Keratinocyte (primary cell): ENCODE data around the gene CPNE7. TPM values are rescaled to one million over a fixed set of nuclear protein-coding genes. Genes with fewer than 3 reads are reported as not detected.

Source experiments
- DNase-seq: peaks from one replicate; pipeline ENCODE4 v3.0.0-alpha.2; 2011; ENCODE audit warnings: low read depth, missing footprints, low spot score
- FAIRE-seq: peaks from 2 replicates; lab custom pipeline; 2011; peaks lifted over from hg19 to GRCh38; lab: Jason Lieb, UNC
- H2AFZ ChIP-seq: 2 replicates; pipeline ENCODE4 v1.6.0; 2012; ENCODE audit warnings: low read length, control low read depth, inconsistent platforms; ENCODE audit not compliant: control insufficient read depth
- H3K27ac ChIP-seq: 2 replicates; pipeline ENCODE4 v1.5.1; 2011; ENCODE audit warnings: low read length; ENCODE audit not compliant: control insufficient read depth, insufficient read depth
- H3K27me3 ChIP-seq: 3 replicates; pipeline ENCODE4 v1.6.0; 2011; ENCODE audit warnings: low read length; ENCODE audit not compliant: control insufficient read depth, insufficient read depth; ENCODE audit errors: extremely low read depth
- H3K36me3 ChIP-seq, 2 experiments: 2 replicates in 1 of 2; 3 replicates in 1 of 2; pipeline ENCODE4 v1.5.1; 2011; ENCODE audit warnings: low read length in 2 of 2, mild to moderate bottlenecking in 1 of 2; ENCODE audit not compliant: control insufficient read depth in 2 of 2, insufficient read depth in 2 of 2; ENCODE audit errors: extremely low read depth in 1 of 2
- H3K4me1 ChIP-seq: 3 replicates; pipeline ENCODE4 v1.5.1; 2011; ENCODE audit warnings: low read length; ENCODE audit not compliant: control insufficient read depth, insufficient read depth; ENCODE audit errors: extremely low read depth
- H3K4me2 ChIP-seq: 3 replicates; pipeline ENCODE4 v1.6.0; 2011; ENCODE audit warnings: low read depth, low read length; ENCODE audit not compliant: control insufficient read depth, insufficient read depth; ENCODE audit errors: extremely low read depth
- H3K4me3 ChIP-seq, 3 experiments: fragments of 200-600 bp in 1 of 3; sonication (generic) in 1 of 3; 2 replicates in 2 of 3; 3 replicates in 1 of 3; pipeline ENCODE4 v1.5.1; 2011 to 2016; ENCODE audit warnings: low read length in 3 of 3, mild to moderate bottlenecking in 3 of 3, control low read depth in 2 of 3, inconsistent platforms in 1 of 3, low read depth in 1 of 3, mixed read lengths in 1 of 3, mixed run types in 1 of 3, moderate library complexity in 1 of 3; ENCODE audit not compliant: control insufficient read depth in 2 of 3, insufficient read depth in 2 of 3; ENCODE audit errors: extremely low read depth in 1 of 3
- H3K79me2 ChIP-seq: 2 replicates; pipeline ENCODE4 v1.6.0; 2012; ENCODE audit warnings: low read length; ENCODE audit not compliant: control insufficient read depth, insufficient read depth
- H3K9ac ChIP-seq: 3 replicates; pipeline ENCODE4 v1.6.0; 2011; ENCODE audit warnings: low read length; ENCODE audit not compliant: control insufficient read depth, insufficient read depth; ENCODE audit errors: extremely low read depth
- H3K9me1 ChIP-seq: 3 replicates; pipeline ENCODE4 v1.6.0; 2011; ENCODE audit warnings: low read length; ENCODE audit not compliant: control insufficient read depth, insufficient read depth; ENCODE audit errors: extremely low read depth
- H3K9me3 ChIP-seq: 2 replicates; pipeline ENCODE4 v1.5.1; 2012; ENCODE audit warnings: low read depth, low read length; ENCODE audit not compliant: control insufficient read depth
- H4K20me1 ChIP-seq: 3 replicates; pipeline ENCODE4 v1.6.0; 2011; ENCODE audit warnings: low read length; ENCODE audit not compliant: control insufficient read depth, insufficient read depth; ENCODE audit errors: extremely low read depth
- EZH2 ChIP-seq: IDR thresholded peaks from one replicate; pipeline ENCODE4 v1.6.1; 2012; ENCODE audit warnings: inconsistent platforms, mild to moderate bottlenecking, low read length, moderate library complexity
- dilution Hi-C: fragments of 300-500 bp; cut with MboI; formaldehyde crosslinking; loops from one replicate; pipeline ENCODE4 v1.7.0; 2020; ENCODE audit warnings: low sequenced_read_pairs; ENCODE audit not compliant: extremely low pct_ligation_motif_present
- polyA plus RNA-seq, 5 experiments: library from polyadenylated mRNA; depleted of rRNA in 3 of 5; stranded (reverse) in 3 of 5; stranded (forward) in 1 of 5; unstranded in 1 of 5; fragments of >200 nt; gene quantifications; 1 replicate in 1 of 5; 2 replicates in 3 of 5; 3 replicates in 1 of 5; pipeline versions ENCODE4 v1.2.1 to v1.2.3, GENCODE V29; 2011 to 2012; ENCODE audit warnings: missing spikeins in 2 of 5, low read depth in 1 of 5, low replicate concordance in 1 of 5
- TF ChIP-seq, protein P1 (sequence below), 3 experiments: IDR thresholded peaks in 1 of 3; conservative IDR thresholded peaks in 1 of 3; optimal IDR thresholded peaks in 1 of 3; 2 replicates in 2 of 3; 3 replicates in 1 of 3; pipeline versions ENCODE3 to v1.5.1; 2011; ENCODE audit warnings: low read length in 3 of 3, mild to moderate bottlenecking in 3 of 3, moderate library complexity in 2 of 3, control low read depth in 1 of 3, inconsistent platforms in 1 of 3; ENCODE audit not compliant: insufficient read depth in 2 of 3; ENCODE audit errors: extremely low read depth in 1 of 3

The CPNE7 gene
- polyA plus RNA-seq, 1 donor (not counting 4 experiments of a cell fraction or from before 2014, with no cell fraction given), result 9.1 TPM

DNA sequence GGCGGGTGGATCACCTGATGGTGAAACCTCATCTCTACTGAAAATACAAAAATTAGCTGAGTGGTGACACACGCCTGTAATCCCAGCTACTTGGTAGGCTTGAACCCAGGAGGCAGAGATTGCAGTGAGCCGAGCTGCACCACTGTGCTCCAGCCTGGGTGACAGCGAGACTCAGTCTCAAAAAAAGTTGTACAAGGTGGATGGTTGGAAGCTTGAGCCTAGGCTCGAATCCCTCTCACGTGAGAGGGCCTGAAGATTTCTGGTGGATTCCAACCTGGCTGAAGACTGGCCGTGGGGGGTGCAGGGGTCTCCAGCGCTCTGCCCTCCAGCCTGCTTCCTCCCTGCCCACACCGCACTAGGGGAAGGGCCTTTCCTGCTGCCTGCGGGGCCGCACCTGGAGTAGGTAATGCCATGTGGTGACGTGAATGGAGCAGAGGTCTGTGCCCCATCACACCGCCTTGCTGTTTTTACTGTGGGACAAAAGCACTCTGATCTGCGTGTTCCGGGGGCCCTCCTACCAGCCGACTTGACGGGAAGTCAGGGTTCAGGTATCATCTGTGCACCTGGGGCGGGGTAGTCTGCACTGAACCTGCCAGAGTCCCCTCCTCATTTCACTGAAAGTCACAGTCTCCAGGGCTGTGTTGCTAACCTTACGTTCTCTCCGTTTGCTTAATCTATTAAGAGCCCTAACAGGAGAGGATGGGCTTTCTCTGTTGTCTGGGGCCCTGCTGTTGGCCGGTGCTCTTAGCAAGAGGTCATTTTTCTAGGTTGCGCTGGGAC lies 10.9 kb upstream of the CPNE7 start:
- FAIRE-seq (no peak), DNase-seq (no peak)
- H3K36me3 ChIP-seq, result peaks cover 20 to 38% of the 10 kb centered on the region in 2 experiments
- TF ChIP-seq EZH2, result no peak
- TF ChIP-seq, protein P1, sequence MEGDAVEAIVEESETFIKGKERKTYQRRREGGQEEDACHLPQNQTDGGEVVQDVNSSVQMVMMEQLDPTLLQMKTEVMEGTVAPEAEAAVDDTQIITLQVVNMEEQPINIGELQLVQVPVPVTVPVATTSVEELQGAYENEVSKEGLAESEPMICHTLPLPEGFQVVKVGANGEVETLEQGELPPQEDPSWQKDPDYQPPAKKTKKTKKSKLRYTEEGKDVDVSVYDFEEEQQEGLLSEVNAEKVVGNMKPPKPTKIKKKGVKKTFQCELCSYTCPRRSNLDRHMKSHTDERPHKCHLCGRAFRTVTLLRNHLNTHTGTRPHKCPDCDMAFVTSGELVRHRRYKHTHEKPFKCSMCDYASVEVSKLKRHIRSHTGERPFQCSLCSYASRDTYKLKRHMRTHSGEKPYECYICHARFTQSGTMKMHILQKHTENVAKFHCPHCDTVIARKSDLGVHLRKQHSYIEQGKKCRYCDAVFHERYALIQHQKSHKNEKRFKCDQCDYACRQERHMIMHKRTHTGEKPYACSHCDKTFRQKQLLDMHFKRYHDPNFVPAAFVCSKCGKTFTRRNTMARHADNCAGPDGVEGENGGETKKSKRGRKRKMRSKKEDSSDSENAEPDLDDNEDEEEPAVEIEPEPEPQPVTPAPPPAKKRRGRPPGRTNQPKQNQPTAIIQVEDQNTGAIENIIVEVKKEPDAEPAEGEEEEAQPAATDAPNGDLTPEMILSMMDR (optimal IDR thresholded peaks at IDR 0.05 in 1 of 3, IDR thresholded peaks at IDR 0.05 in 1 of 3, conservative IDR thresholded peaks at IDR 0.05 in 1 of 3; ENCODE audit: extremely low read depth in 1 of 3, insufficient read depth in 2 of 3, low read length in 3 of 3), result no peak
- peaks cover under 1% of the 10 kb centered on the region for H3K27me3 ChIP-seq
- H3K4me1 ChIP-seq, result peaks cover 46% of the 10 kb centered on the region
- peak overlapping the region; percentile 99 for H3K4me2 ChIP-seq
- H3K4me3 ChIP-seq, result no peak overlapping the region
- peaks cover 13% of the 10 kb centered on the region for H3K9me1 ChIP-seq
- H3K79me2 ChIP-seq, result peaks cover 39% of the 10 kb centered on the region
- H3K9me3 ChIP-seq, result no peaks in the 10 kb centered on the region
- dilution Hi-C loops, result no loop called here
- peak overlapping the region; percentile 97 for H3K9ac ChIP-seq
- peaks cover 48% of the 10 kb centered on the region for H4K20me1 ChIP-seq
- H3K27ac ChIP-seq, result no peak overlapping the region
- H2AFZ ChIP-seq, result no peak overlapping the region

DNA sequence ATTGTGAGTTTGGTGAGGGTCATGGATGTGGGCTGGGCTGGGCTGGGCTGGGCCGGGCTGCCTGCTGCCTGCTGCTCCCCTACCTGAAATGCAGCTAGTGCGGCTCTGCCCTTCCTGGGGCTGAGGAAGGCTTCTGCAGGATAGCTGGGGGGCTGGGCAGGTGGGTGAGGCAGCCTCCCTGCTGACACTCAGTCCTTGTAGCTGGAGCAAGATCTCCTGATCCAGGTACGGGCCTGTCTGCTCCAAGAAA lies 10.4 kb upstream of the CPNE7 start:
- H3K79me2 ChIP-seq, result peaks cover 39% of the 10 kb centered on the region
- H2AFZ ChIP-seq, result no peak overlapping the region
- peaks cover 5% of the 10 kb centered on the region for H3K27me3 ChIP-seq
- peaks cover 20 to 38% of the 10 kb centered on the region in 2 experiments for H3K36me3 ChIP-seq
- H4K20me1 ChIP-seq, result peaks cover 48% of the 10 kb centered on the region
- FAIRE-seq, result no peak
- H3K4me1 ChIP-seq, result peaks cover 42% of the 10 kb centered on the region
- peaks cover 13% of the 10 kb centered on the region for H3K9me1 ChIP-seq
- peak overlapping the region; percentile 37 for H3K9ac ChIP-seq
- no peak for DNase-seq
- H3K4me3 ChIP-seq, result no peak overlapping the region
- dilution Hi-C loops, result no loop called here
- H3K27ac ChIP-seq, result no peak overlapping the region
- no peaks in the 10 kb centered on the region for H3K9me3 ChIP-seq
- TF ChIP-seq, protein P1 (optimal IDR thresholded peaks at IDR 0.05 in 1 of 3, IDR thresholded peaks at IDR 0.05 in 1 of 3, conservative IDR thresholded peaks at IDR 0.05 in 1 of 3; ENCODE audit: extremely low read depth in 1 of 3, insufficient read depth in 2 of 3, low read length in 3 of 3), result no peak
- no peak for TF ChIP-seq EZH2
- H3K4me2 ChIP-seq, result peak overlapping the region; percentile 51
